ENCODE measurements around the gene MARCHF2.

MARCHF2 gene

DNA sequence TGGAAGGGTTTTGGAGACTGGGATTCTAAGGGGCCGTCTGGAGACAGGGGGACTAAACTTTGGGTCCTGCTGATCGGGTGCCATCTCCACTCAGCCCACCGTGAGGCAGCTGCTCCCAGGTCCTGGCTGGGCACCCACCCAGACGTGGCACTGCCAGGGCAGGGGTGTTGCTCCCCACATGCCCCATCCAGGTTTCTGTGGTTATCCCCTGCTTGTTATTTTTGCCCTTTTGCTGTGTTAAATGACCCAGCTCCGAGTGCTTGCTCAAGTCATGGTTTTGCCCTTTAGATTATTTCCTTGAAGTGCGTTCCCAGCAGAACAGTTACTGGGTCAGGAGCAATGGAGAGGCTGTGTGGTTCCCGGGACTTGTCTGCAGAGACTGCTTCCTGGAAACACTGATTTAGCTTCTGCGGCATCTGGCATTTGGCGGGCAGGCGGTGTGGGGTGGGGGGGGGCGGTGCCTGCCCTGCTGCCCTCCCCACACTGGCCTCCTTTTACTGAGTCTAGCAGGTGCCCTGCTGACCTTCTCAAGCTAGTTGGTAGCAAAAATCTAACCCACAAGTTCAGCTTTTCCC is 21.0 kb upstream of the MARCHF2 start:
- peak in 1 of 2 donors; percentile 39 for DNase-seq (ENCODE audit: low read depth in 2 of 2)
- H3K4me3 ChIP-seq (replicated peaks in 1 of 2; ENCODE audit: low read depth in 2 of 2, low read length in 2 of 2): no peak overlapping the region
- TF ChIP-seq, protein P1, sequence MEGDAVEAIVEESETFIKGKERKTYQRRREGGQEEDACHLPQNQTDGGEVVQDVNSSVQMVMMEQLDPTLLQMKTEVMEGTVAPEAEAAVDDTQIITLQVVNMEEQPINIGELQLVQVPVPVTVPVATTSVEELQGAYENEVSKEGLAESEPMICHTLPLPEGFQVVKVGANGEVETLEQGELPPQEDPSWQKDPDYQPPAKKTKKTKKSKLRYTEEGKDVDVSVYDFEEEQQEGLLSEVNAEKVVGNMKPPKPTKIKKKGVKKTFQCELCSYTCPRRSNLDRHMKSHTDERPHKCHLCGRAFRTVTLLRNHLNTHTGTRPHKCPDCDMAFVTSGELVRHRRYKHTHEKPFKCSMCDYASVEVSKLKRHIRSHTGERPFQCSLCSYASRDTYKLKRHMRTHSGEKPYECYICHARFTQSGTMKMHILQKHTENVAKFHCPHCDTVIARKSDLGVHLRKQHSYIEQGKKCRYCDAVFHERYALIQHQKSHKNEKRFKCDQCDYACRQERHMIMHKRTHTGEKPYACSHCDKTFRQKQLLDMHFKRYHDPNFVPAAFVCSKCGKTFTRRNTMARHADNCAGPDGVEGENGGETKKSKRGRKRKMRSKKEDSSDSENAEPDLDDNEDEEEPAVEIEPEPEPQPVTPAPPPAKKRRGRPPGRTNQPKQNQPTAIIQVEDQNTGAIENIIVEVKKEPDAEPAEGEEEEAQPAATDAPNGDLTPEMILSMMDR (IDR thresholded peaks at IDR 0.05; ENCODE audit: low read depth, low read length): no peak

DNA sequence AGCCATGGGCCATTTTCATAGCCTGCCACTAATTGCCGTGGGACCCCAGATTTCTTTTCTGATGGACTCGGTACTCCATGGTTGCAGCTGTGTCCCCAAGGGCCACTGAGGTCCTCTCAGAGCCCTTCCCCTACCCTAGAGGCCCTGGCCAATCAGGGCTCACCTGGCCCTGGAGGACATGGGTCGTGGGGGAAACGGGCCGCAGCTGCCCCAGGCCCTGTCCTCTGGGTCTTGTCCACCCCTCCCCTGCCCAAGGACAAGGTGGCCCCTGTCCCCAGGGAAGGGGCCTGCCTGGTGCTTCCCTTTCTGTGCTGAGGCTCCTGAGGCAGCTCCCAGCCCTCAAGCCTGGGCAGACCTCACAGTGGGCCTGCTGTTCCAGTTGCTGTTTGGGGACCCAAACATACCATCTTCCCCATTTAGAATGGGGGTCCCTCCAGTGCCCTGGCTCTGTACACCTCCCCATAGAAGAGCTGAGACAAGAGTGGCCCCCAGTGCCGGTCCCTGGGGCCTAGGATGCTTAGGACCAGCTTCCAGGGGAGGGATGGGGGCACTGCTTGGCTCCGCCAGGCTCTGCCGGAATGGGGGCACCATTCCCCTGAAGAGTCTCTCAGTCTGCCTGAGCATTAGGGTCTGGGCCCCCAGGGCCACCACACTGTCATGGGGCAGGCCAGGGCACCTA is 19.8 kb upstream of the MARCHF2 start:
- no peak overlapping the region for H3K4me3 ChIP-seq (replicated peaks in 1 of 2; ENCODE audit: low read depth in 2 of 2, low read length in 2 of 2)
- TF ChIP-seq, protein P1 (IDR thresholded peaks at IDR 0.05; ENCODE audit: low read depth, low read length): no peak
- no peak for DNase-seq (ENCODE audit: low read depth in 2 of 2)

- no peak overlapping the region for H3K4me3 ChIP-seq (replicated peaks in 1 of 2; ENCODE audit: low read depth in 2 of 2, low read length in 2 of 2)
- DNase-seq (ENCODE audit: low read depth in 2 of 2): no peak
- TF ChIP-seq, protein P1 (IDR thresholded peaks at IDR 0.05; ENCODE audit: low read depth, low read length): no peak
These were observed 19.2 kb upstream of the MARCHF2 start for GRCh38 chr19:8393871-8394250.

DNA sequence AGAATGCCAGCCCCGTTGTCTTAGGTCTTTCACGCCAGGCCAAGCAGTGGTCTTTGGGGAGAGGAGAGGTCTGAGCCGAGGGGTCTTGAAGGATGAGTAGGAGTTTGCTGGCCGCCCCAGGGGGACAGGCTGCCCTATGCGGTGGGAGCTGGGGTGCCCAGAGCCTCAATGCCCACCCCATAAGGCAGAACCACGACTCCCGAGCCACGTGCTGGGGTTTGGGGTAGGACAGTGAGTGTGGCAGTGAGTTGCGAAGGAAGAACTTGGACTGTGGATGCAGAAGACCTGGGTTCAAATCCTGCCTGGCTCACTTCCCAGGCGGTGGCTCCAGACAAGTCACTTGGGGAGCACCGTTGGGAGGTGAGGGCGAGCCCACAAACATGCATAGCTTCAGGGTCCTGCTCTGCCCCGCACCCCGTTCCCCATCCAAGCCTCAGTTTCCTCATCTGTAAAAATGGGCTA is 17.5 kb upstream of the MARCHF2 start:
- TF ChIP-seq, protein P1 (IDR thresholded peaks at IDR 0.05; ENCODE audit: low read depth, low read length): no peak
- no peak for DNase-seq (ENCODE audit: low read depth in 2 of 2)
- no peak overlapping the region for H3K4me3 ChIP-seq (replicated peaks in 1 of 2; ENCODE audit: low read depth in 2 of 2, low read length in 2 of 2)

- H3K4me3 ChIP-seq (replicated peaks in 1 of 2; ENCODE audit: low read depth in 2 of 2, low read length in 2 of 2): no peak overlapping the region
- DNase-seq (ENCODE audit: low read depth in 2 of 2): no peak
- TF ChIP-seq, protein P1 (IDR thresholded peaks at IDR 0.05; ENCODE audit: low read depth, low read length): no peak
These were observed 16.9 kb upstream of the MARCHF2 start for GRCh38 chr19:8396185-8396562.

DNA sequence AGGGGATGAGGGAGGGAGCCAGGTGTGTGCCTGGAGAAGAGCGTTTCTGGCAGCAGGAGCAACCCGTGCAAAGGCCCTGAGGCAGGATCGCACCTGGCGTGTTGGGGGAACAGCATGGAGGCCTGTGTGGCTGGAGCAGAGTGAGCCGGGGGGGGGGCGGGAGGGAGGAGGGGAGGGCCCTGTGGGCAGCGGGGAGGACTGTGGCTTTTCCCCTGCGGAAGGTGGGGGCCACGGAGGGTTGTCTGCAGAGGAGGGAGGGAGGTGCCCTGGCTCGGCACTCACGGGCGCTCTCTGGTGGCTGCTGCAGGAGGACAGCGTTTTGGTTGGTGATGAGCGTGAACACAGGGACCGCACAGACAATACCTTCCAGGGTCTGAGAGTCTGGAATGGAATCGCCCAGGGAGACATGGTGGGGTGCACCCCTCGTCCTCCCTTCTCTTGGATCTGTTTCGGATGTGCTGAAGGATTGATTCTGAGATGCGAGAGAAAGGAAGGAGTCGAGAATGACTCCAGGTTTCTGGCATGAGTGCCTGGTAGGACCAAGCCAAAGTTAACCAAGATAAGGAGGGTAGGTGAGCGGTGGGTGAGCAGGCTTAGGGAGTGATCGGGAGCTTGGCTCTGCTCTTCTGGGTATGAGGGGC is 16.4 kb upstream of the MARCHF2 start:
- no peak overlapping the region for H3K4me3 ChIP-seq (replicated peaks in 1 of 2; ENCODE audit: low read depth in 2 of 2, low read length in 2 of 2)
- DNase-seq (ENCODE audit: low read depth in 2 of 2): peak; percentile 64 to 66
- TF ChIP-seq, protein P1 (IDR thresholded peaks at IDR 0.05; ENCODE audit: low read depth, low read length): peak; percentile 84
